Measurements from ENCODE around the gene CEPT1.
"Not testable (repeated sequence)": the region's sequence is repeated elsewhere in the genome, so short reads cannot be mapped to it uniquely, and the experiment has no call there.

Gene CEPT1

DNA sequence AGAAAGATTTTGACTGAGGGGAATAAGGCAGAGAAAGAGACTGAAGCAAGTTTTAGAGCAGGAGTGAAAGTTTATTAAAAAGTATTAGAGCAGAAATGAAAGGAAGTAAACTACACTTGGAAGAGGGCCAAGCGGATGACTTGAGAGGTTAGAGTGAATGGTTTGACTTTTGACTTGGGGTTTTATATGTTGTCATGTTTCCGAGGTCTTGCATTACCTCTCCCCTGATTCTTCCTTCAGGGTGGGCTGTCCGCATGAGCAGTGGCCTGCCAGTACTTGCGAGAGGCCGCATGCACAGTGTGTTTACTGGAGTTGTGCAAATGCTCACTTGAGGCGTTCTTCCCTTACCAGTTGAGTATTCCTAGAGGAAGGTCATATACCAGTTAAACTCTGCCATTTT lies 73.4 kb downstream of the CEPT1 start:
- DNase-seq: no peak

- DNase-seq: no peak
Observed at GRCh38 chr1:111214074-111214801, 74.2 kb downstream of the CEPT1 start.

DNA sequence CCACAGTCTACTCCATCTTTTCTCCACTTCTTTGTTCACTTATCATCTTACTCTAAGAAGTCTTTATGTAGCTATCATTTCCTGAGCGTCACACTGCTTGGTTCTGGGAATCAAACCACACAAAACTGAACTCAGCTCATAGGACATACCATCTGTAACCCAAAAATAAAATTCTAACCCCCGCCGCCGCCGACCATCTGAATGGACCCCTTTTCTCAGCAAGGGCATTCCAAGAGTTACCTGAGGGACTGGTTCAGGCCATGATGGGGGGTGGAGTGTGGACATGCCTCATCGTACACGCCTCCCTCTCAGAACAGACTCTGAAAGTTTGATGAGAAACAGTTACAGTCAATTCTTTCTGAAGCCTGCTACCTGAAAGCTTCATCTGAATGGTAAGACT lies 74.9 kb downstream of the CEPT1 start:
- DNase-seq: peak; percentile 73

DNA sequence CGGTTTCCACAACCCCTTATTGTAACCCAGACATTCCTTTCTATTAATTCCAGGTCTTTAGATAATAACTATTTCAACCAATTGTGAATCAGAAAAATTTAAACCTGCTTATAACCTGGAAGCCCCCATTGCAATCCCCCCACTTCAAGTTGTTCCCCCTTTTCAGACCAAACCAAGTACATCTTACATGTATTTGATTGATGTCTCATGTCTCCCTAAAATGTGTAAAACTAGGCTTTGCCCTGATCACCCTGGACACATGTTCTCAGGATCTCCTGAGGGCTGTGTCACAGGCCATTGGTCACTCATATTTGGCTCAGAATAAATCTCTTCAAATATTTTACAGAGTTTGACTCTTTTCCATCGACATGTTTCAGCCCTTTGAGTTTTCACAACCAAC lies 75.3 kb downstream of the CEPT1 start:
- DNase-seq: not testable (repeated sequence)

DNA sequence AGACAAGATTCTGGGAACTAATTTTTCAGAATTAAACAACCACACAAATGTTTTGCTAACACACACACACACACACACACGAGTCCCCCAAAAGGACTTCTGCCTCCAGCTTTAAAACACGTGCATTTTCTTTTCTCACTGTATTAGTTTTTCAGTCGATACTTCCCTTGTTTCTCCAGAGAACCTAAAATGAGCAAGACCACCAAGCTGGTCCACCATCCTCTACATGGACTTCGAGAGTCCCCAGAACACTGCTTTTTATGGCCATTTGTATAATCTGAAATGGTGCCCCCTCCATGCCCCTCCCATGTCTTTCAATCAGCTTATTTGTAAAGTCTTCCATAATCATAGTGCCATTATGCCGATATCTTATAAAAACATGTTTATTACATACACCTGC lies 76.7 kb downstream of the CEPT1 start:
- DNase-seq: no peak

- no peak for DNase-seq
Observed at GRCh38 chr1:111217183-111217910, 77.3 kb downstream of the CEPT1 start.

- DNase-seq: no peak
Observed at GRCh38 chr1:111218701-111219556, 78.9 kb downstream of the CEPT1 start.

DNA sequence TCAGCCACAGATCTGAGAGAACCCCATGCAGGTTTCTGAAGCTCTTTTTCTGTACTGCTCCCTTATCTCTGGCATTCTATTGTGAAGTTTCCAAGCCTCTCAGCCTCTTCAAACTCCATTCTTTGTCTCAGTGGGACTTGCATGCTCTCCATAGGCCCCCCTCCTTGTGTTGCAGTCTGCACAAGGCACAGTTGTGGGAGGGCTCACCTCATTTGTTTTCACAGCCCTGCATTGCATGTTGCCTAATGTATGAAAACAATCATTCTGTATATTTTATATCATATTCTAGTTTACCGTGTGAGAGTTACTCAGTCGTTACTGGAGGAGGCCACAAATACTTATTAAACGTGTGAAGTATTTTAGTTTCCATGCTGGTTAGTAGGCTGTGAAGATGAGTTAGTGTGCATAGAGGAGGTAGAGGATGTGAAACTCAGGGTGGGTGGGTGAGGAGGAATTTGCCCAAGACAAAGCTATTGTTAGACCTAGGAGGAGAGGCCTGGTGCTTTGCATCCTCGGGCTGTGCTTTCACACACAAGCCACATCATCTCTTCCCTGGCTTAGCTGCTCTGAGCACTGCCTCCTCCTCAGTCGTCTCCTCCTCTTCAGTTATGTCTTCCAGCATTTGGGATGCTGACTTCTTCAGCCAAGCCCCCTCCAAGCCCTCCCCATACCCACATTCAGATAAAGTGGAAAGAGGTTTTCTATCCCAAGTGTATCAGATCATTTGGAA lies 79.7 kb downstream of the CEPT1 start:
- peak; percentile 67 for DNase-seq

DNA sequence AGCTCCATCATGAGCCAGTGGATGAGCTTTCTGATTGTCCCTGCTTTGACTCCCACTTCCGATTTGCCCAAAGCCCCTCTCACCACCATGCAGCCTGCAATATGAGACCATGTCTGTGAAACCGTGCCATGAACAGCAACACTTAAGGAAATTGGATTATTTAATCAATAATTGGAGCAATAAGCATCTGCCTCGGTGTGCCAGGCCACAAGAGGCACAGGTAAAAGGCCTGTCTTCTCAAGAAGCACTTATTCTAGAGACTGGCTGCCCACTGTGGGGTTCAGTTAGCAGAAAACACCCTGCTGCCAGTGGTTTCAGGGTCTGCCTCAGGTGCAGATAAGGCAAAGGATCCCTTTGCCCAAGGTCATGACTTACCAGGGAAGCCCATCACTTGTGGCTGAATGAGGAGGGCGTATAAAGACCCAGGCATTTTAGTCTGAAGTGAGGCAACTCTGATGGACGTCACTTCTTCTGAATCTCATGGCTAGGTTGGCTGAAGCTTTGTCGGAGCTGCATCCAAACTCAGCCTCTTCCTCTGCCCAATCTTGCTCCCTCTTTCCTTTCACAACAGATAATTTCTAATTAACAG lies 80.4 kb downstream of the CEPT1 start:
- peak; percentile 35 for DNase-seq

DNA sequence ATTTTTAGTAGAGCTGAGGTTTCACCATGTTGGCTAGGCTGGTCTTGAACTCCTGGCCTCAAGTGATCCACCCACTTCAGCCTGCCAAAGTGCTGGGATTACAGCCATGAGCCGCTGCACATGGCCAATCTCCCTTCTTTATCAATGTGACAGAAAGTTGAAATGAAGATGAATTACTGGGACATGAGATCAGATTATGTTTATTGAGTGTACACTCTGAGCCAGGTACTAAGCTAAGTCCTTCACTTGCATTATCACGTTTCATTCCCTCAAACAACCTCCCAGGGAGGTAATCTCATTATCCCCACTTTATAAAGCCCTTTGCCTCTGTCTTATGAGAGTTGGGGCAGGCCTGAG lies 81.2 kb downstream of the CEPT1 start:
- no peak for DNase-seq

GRCh38 chr1:111221633-111222291 lies 81.7 kb downstream of the CEPT1 start:
- DNase-seq: peak; percentile 67

GRCh38 chr1:111222308-111223125 lies 82.5 kb downstream of the CEPT1 start:
- peak; percentile 88 for DNase-seq

GRCh38 chr1:111223126-111223685 lies 83.2 kb downstream of the CEPT1 start:
- no peak for DNase-seq

DNA sequence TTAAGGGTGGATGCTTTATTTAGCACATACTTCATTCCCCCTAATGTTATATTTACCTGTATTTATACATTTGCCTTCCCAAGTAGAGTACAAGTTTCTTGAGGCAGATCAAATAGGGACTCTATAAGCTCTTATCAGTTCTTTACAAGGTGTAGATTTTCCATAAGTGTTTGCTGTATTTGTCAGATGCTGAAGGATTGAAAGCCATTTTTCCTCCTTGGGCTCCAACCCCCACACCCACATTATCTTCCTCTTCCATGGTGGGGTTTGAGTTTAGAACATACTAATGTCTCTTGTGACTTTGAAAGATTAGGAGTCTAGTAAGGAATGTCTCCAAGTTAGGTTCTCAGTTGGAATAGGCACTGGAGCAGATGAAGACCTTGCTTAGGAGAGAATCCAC lies 85.1 kb downstream of the CEPT1 start:
- no peak for DNase-seq

- no peak for DNase-seq
Observed at GRCh38 chr1:111225717-111226400, 85.8 kb downstream of the CEPT1 start.

- DNase-seq: no peak
Observed at GRCh38 chr1:111227434-111227833, 87.4 kb downstream of the CEPT1 start, which contains the start of gene CHI3L2. CHI3L2 (plus strand) TSS chr1:111227713; CDS start chr1:111227730, 17 bp downstream.

DNA sequence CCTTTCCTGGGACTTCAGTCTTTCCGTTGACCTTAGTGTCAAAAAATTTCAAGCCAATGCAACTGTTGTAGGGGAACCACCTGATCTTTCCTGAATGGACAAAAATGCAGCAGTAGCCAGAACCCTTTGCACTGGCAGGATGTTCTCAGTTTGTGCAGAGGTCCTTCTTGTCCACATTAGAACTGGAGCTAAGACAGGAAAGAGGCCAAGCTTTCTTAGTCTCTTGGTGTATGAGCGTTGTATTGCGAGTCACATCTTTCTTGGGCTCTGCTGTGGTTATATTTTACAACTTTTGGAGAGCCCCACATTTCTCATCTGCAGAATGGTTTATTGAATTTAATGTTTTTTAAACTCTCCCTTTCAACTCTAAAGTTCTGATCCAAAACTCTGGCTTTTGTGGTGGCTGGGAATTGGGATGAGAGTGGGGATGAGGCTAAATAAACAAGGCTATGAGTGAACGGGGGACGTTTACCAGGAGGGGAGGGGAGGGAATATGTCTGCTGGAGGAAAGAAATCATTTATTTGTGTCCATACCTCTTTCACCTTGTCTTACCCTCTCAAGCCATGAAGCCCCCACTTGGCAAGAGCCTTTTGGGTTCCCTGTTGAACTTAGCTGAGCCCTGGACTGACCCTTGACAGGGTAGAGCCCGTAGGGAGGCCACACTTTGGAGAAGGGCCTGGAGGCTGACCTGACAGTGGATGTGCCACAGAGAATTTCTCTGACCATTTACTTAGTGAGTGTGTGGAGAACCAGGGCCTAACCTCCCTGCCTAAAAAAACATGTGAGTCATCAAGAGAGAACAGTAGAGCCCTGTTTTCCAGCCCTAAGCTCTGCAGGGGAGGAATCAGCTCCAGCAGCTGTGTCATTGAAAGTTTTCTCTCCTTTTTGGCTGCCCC lies 88.1 kb downstream of the CEPT1 start:
- DNase-seq: no peak

DNA sequence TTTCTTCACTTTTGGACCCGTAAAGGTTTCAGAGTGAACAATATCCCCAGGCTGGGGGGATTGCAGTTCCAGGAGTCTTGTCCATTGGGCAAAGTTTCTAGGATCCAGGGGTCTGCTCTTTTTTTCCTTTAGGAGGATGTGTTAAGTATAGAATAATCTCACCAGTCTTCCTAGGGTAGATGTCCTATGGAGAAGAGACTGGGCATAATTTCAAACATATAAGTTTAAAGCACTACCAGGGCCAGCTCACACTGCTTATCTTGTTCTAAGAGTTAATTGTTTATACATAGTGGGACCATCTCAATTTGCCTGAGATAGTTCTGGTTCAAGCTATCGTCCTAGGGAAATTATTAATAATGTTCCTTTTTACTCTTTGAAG lies 88.7 kb downstream of the CEPT1 start:
- no peak for DNase-seq

- no peak for DNase-seq
Observed at GRCh38 chr1:111232134-111232533, 92.1 kb downstream of the CEPT1 start.

Data from stimulated activated CD8-positive, alpha-beta memory T cell treated with anti-CD3 and anti-CD28 coated beads, Interleukin-4, amount 100 ng/mL, for 48 hours (primary cell).